Stimulated activated CD8-positive, alpha-beta memory T cell treated with anti-CD3 and anti-CD28 coated beads, Interleukin-12 subunit alpha, Interleukin-12 subunit beta, amount 100 ng/mL, for 24 hours (primary cell): ENCODE measurements around the gene MAN2A2.
"Not testable (repeated sequence)": the region's sequence is repeated elsewhere in the genome, so short reads cannot be mapped to it uniquely, and the experiment has no call there.

Experiments used
- DNase-seq: peaks from one replicate; pipeline ENCODE4 v3.0.0-alpha.2; 2020; ENCODE audit errors: extremely low read depth

Gene MAN2A2

GRCh38 chr15:90903733-90904536 is 833 bp downstream of the MAN2A2 start:
- DNase-seq, result no peak

DNA sequence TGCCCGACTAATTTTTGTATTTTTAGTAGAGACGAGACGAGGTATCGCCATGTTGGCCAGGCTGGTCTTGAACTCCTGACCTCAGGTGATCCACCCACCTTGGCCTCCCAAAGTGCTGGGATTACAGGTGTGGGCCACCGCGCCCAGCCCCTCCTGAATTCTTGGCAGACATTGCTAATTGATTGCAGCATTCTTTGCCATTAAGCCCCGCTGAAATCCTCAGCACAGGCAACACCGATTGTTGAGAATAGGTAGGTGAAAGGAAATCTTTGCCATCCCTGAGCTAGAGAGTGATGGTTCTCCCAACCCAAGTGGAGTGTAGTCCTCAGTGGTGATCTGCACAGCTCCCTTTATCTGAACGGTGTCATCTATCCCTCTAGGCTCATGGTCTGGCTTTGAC is 1.6 kb downstream of the MAN2A2 start:
- no peak for DNase-seq

GRCh38 chr15:90905306-90906180 is 2.4 kb downstream of the MAN2A2 start:
- DNase-seq, result no peak

- DNase-seq, result no peak
Measured at GRCh38 chr15:90906181-90906849, 3.2 kb downstream of the MAN2A2 start.

DNA sequence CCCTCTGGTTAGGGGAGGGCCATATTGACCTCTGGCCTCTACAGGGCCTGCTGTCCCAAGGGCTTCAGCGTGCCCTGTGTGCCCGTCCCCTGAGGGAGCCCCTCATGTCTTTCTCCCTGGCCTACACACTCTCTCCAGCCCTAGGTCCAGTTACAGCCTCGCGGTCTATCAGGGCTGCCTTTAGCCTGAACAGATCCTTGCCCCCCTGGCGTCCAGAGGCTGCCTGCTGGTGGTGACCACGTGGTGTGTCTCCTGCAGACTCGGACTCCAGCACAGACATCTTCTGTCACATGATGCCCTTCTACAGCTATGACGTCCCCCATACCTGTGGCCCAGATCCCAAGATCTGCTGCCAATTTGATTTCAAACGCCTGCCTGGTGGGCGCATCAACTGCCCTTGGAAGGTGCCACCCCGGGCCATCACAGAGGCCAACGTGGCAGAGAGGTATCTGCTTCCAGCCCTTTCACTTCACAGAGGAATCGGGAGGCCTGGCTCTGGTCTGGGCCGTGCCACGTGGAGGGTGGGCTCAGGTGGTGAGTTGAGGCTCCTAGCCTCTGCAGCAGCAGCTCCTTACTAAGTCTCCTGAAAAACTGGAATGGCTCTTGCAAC is 4.1 kb downstream of the MAN2A2 start:
- DNase-seq, result no peak

GRCh38 chr15:90907838-90908507 is 4.9 kb downstream of the MAN2A2 start:
- no peak for DNase-seq

DNA sequence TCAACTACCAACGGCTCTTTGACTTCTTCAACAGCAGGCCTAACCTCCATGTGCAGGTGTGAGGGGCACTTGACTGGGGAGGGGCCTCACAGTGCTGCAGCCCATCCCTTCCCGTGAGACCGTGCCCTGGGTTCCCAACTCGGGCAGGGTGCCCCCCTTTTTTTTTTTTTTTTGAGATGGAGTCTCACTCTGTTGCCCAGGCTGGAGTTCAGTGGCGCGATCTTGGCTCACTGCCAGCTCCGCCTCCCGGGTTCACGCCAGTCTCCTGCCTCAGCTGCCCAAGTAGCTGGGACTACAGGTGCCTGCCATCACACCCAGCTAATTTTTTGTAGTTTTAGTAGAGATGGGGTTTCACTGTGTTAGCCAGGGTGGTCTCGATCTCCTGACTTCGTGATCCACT is 6.3 kb downstream of the MAN2A2 start:
- DNase-seq, result not testable (repeated sequence)

- no peak for DNase-seq
Measured at GRCh38 chr15:90909976-90910375, 6.9 kb downstream of the MAN2A2 start.

- no peak for DNase-seq
Measured at GRCh38 chr15:90910441-90911301, 7.6 kb downstream of the MAN2A2 start.

DNA sequence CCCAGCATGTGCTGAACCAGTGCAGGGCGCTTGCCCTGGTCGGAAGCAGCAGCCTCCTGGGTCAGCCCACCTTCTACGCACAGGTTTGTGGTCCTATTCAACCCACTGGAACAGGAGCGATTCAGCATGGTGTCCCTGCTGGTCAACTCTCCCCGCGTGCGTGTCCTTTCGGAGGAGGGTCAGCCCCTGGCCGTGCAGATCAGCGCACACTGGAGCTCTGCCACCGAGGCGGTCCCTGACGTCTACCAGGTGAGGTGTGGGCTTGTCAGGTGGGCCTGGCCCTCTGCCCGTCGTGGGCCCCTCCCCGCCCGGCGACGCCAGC is 8.2 kb downstream of the MAN2A2 start:
- DNase-seq, result no peak

GRCh38 chr15:90911906-90912769 is 9.0 kb downstream of the MAN2A2 start:
- DNase-seq, result no peak

DNA sequence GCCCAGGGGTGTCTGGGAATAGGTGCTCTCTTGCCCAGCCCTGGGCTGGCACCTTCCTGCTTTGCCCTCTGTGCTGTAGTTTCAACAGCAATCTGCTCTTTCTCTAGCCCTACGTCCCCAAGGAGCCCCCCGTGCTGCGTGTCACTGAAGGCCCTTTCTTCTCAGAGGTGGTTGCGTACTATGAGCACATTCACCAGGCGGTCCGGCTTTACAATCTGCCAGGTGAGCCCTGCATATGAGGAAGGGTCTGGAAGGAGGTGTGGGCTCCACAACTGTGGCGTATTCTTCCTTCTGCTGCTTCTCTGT is 9.6 kb downstream of the MAN2A2 start:
- no peak for DNase-seq

DNA sequence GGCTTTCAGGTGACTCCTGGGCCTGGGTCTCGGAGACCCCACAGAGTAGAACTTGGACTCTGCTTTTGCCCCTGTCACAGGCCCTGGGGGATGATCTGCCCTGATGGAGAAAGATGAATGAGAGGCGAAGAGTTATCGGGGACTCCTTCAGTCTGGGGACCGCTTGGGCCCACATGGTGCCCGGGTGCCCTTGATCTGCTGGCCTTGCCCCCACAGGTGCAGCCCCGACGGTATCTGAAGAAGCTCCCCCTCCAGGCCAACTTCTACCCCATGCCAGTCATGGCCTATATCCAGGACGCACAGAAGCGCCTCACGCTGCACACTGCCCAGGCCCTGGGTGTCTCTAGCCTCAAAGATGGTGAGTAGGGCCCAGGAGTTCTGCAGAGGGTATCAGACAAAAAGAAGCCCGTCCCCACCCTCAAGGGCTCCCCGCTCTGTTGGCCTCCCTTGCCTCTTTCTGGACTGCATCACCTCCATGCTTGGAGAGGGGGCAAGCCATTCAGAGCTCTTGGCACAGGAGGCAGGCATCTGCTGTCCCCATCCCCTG is 10.4 kb downstream of the MAN2A2 start:
- DNase-seq, result no peak

- no peak for DNase-seq
Measured at GRCh38 chr15:90914305-90915080, 11.4 kb downstream of the MAN2A2 start.

DNA sequence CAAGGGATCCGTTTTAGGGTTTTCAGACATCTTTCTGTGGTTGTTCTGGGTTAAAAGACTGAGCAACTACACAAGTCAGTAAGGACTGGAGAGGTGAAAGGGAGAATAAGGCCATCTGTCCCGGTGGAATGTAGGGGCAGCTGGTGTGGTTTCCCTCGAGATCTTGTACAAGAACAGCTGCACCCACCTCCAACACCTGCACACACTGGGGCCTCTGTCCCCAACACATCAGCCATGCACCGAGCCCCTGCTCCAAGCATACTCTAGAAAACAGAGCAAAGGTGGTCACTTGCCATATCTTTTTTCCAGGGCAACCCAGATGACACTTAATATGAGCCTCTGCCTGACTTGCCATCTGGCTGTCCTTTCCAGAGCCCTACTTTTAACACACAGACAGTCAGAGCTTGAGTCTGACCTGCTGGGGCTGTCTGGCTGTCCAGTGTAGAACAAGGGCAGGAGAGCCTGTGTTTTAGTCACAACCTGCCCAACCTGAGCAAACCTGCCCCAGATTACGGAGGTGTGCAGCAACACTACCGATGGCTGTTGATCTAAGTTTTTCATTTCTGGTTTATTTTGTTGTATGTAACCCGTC is 12.2 kb downstream of the MAN2A2 start:
- no peak for DNase-seq

GRCh38 chr15:90915808-90916440 is 12.8 kb downstream of the MAN2A2 start:
- no peak for DNase-seq

GRCh38 chr15:90916461-90916860 is 13.4 kb downstream of the MAN2A2 start:
- no peak for DNase-seq

DNA sequence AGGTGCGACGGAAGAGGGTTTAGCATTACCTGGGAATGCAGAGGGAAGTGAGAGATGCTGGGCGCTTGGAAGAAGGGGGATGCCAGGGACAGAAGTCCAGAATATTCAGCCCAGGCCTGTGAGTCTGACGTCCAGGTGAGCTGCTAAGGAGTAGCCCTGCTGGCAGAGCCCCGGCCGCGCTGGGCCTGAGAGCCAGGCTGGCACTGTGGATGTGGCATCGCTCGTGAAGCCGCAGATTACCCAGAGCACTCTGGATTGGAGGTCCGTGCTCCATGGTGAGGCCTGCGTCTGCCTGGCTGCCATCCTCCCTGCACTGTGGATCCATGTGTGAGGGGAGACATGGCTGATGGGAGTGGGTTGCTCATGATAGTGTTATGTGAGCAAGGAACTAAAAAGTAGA is 14.5 kb downstream of the MAN2A2 start:
- no peak for DNase-seq
